ENCODE results near the gene JAM3. TPM values are rescaled to one million over a fixed set of nuclear protein-coding genes. Genes with fewer than 3 reads are reported as not detected.

Gene JAM3
- total and polyA plus RNA-seq, 2 of the 8 experiments (the other 6 are each of a cell fraction or from before 2014, with no cell fraction given) = 19.6 to 42.8 TPM

DNA sequence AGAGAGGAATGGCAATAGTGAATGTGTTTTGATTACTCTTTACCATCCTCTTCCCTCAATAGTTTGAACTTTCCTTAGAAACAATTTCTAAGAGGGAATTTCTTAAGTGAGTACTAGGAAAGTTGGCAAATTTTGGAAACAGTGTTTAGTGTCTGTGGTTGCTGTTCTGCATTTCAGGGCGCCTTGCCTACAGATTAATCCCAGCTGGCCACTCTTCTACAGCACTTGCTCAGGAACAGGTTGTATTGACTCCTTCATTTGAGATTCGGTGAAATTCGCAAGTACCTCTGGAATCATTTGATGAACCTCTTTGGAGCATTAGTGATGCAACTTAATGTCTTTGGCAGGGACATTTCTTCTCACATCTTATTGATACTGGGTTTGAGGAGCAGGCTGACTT lies 28.3 kb downstream of the JAM3 start (continued):
- TF ChIP-seq CHD7 (IDR thresholded peaks at IDR 0.05; ENCODE audit: insufficient replicate concordance, low read length) (no peak), TEAD4 (IDR thresholded peaks at IDR 0.05; ENCODE audit: low read depth, low read length) (no peak), TBP (IDR thresholded peaks at IDR 0.05; ENCODE audit: low read depth, low read length) (no peak), RAD21 (IDR thresholded peaks at IDR 0.05 in 1 of 2, conservative IDR thresholded peaks at IDR 0.05 in 1 of 2; ENCODE audit: low read depth in 2 of 2, low read length in 2 of 2) (no peak), CREB1 (IDR thresholded peaks at IDR 0.05) (no peak), SP4 (IDR thresholded peaks at IDR 0.05; ENCODE audit: low read length) (no peak), TCF12 (IDR thresholded peaks at IDR 0.05; ENCODE audit: low read depth, low read length) (no peak), E2F6 (IDR thresholded peaks at IDR 0.05) (no peak)
- TF ChIP-seq, protein P1, sequence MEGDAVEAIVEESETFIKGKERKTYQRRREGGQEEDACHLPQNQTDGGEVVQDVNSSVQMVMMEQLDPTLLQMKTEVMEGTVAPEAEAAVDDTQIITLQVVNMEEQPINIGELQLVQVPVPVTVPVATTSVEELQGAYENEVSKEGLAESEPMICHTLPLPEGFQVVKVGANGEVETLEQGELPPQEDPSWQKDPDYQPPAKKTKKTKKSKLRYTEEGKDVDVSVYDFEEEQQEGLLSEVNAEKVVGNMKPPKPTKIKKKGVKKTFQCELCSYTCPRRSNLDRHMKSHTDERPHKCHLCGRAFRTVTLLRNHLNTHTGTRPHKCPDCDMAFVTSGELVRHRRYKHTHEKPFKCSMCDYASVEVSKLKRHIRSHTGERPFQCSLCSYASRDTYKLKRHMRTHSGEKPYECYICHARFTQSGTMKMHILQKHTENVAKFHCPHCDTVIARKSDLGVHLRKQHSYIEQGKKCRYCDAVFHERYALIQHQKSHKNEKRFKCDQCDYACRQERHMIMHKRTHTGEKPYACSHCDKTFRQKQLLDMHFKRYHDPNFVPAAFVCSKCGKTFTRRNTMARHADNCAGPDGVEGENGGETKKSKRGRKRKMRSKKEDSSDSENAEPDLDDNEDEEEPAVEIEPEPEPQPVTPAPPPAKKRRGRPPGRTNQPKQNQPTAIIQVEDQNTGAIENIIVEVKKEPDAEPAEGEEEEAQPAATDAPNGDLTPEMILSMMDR (IDR thresholded peaks at IDR 0.05; ENCODE audit: control extremely low read depth in 1 of 3, insufficient read depth in 1 of 3, low read depth in 1 of 3, low read length in 3 of 3) = no peak

All from H1 (cell line).